KG1 (cell line): ENCODE data around the gene RRP1B.
"Not testable (repeated sequence)": the region's sequence is repeated elsewhere in the genome, so short reads cannot be mapped to it uniquely, and the experiment has no call there.

Experiments
- DNase-seq: peaks from one replicate; lab custom pipeline; 2025; lab: John Stamatoyannopoulos, UW

Gene RRP1B

DNA sequence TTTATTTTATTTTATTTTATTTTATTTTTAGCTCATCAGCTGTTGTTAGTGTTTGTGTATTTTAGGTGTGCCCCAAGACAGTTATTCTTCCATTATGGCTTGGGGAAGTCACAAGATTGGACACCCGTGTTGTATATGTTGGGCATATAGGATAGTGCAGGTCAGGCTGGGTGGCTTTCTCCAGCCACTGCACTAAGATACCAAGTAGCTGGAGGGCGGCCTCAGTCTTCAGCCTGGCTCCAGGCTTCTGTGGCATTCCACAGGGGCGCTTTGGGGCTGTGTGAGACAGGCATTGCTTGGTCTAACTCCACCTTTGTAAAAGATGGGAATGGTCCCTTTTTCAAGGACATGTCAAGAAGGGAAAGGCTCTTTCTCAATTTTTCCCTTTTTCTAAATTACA, 16.5 kb downstream of the RRP1B start:
- no peak for DNase-seq

GRCh38 chr21:43676391-43676790, 17.0 kb downstream of the RRP1B start:
- DNase-seq: no peak

GRCh38 chr21:43679951-43680350, 20.6 kb downstream of the RRP1B start:
- DNase-seq: no peak

DNA sequence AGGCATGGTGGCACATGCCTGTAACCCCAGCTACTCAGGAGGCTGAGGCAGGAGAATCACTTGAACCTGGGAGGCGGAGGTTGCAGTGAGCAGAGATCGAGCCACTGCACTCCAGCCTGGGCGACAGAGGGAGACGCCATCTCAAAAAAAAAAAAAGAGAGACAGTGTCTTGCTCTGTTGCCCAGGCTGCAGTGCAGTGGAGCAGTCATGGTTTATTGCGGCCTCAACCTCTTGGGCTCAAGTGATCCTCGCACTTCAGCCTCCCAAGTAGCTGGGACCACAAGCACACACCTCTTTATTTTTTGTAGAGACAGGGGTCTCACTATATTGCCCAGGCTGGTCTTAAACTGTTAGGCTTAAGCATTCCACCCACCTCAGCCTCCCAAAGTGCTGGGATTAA, 21.1 kb downstream of the RRP1B start:
- DNase-seq: not testable (repeated sequence)

GRCh38 chr21:43681650-43682049, 22.3 kb downstream of the RRP1B start:
- DNase-seq: no peak

- no peak for DNase-seq
These were observed 25.1 kb downstream of the RRP1B start for GRCh38 chr21:43684424-43684823.

DNA sequence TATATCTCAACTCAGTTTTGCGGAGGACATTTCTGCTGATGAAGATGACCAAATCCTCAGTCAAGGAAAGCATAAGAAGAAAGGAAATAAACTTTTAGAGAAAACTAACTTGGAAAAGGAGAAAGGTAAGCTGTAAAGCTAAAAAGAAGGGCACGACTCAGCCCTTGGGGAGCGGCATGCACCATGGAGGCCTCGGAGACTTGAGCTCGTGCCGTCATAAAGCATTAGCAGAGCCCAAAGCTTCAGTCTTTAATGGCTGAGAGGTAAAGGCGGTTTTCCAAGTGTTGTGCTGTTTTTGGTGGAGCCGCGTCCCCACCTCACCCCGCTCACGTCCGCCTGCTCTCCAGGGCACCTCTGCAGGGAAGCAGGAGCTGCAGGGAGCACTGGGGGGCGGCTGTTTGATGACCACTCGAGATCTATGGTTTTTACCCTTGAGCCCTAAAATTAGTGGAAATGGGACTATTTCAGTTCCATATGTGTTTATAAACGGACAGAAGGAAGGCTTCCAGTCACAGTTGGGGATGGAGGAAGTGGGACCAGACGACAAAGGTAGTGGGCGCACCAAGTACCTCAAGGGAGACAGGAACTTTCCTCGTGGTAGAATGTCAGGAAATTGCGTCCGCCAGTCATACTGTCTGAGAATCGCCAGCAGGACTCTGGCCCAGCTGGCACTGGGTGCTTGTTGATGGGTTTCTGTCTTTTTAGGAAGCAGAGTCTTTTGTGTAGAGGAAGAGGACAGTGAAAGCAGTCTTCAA, 27.6 kb downstream of the RRP1B start:
- DNase-seq: no peak

GRCh38 chr21:43687566-43688399, 28.4 kb downstream of the RRP1B start:
- no peak for DNase-seq

DNA sequence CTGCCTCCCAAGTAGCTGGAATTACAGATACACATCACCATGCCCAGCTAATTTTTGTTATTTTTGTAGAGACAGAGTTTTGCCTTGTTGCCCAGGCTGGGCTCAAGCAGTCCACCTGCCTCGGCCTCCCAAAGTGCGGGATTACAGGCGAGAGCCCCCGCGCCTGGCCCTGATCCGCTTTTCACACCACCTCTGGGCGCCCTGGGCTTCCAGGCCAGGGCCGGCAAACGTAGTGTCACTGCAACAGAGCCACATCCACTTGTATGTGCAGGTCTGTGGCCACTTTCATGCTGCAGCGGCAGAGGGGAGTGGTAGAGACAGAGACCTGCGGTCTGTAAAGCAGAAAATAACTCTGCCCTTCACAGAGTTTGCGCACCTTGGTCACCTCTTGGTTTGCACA, 29.5 kb downstream of the RRP1B start:
- DNase-seq: no peak

DNA sequence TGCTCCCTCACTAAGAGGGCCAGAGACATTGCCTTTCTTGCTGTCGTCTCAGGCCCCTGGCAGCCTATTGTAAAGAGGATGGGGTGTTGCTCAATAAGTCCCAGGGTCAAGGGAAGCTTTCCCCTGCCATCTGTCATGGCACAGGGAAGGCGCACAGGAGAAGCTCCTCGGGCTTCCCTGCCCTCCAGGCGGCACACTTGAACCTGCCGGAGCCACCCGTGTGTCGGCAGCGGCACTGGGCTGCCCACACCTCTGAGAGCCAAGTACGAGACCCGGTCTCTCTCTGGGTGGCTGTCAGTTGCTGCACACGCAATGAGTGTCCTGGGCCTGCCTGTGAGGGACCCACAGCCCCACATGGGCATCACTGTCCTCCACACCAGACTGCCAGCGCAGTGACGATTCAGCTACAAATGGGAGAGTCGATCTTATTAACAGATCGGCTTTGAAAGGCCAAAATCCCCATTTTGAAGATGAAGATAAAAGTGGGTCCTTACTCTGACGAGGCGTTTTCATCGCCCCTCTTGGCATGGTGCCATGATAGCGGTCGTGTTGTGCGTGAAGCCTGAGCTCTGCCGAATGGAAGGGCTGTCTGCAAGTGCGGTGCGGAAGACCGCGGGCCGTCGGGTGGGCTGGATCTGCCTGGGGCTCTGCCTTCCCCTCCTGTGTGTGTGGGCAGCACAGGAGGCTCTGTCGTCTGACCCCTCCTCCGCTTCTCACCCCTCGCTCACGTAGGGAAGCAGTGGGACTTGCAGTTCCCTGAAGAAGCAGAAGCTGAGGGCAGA, 30.4 kb downstream of the RRP1B start:
- no peak for DNase-seq

DNA sequence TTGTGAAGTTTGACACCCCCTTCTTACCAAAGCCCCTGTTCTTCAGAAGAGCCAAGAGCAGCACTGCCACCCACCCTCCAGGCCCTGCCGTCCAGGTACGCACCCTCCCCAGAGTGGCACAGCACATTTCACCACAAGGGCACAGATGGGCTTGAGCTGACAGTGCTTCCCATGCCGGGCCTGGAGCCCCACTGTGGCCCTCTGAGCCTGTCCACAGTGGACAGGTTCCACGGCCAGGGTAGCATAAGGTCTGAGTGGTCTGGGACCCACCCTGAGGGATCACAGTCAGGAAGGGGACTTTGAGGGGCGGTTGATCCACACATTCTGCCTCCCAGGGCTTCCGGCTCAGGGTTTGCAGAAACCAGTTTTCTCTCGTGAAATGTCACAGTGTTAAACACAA, 31.0 kb downstream of the RRP1B start:
- no peak for DNase-seq

DNA sequence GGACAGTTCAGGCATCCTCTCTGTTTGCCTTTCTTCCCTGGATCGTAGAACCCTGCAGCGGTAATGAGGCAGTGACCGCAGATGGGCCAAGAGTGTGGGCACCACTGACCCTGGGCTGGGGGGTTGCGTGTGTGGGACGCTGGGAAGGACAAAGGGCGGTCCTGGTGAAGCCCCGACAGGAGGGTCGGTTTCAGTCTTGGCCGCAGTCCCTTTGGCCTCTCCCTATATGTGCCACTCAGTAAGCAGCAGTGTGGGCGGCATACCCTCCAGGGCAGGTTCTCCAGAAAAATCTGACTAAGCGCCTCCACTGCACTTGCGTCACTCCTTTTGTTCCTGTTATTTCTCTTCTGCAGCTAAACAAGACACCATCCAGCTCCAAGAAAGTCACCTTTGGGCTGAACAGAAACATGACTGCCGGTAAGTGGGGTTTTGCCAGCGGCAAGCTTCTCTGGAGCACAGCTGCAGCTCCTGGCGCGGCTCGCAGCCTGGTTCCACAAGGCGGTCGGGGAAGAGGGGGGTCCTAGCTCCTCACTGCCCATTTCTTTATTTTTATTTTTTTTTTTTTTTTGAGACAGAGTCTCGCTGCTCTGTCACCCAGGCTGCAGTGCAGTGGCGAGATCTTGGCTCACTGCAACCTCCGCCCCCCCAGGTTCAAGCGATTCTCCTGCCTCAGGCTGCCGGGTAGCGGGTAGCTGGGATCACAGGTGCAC, 31.9 kb downstream of the RRP1B start:
- no peak for DNase-seq

DNA sequence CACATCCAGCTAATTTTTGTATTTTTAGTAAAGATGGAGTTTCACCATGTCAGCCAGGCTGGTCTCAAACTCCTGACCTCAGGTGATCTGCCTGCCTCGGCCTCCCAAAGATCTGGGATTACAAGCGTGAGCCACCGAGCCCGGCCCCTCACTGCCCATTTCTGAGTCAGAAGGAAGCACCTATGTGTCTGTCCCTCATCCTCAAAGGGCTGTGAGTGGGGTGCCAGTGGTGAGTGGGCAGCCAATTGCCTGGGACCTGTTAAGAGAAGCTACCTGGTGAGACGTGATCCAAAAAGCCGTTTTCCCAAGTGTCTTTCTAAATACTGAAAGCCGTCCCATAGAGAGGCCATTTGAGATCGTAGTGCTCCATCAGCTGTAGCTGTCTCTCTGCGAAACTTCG, 32.4 kb downstream of the RRP1B start:
- no peak for DNase-seq

DNA sequence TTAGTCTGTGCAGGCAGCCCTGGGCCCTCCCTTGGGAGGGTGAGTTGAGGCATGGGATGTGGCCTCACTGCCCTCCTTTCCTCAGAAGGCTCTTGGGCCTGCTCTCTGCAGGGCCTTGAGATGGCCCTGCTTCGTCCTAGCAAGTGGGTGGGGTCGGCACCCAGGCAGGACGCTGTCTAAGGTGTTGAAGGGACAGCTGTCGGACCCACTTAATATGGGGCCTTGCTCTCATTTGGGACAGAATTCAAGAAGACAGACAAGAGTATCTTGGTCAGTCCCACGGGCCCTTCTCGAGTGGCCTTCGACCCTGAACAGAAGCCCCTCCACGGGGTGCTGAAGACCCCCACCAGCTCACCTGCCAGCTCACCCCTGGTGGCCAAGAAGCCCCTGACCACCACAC, 33.6 kb downstream of the RRP1B start:
- no peak for DNase-seq

DNA sequence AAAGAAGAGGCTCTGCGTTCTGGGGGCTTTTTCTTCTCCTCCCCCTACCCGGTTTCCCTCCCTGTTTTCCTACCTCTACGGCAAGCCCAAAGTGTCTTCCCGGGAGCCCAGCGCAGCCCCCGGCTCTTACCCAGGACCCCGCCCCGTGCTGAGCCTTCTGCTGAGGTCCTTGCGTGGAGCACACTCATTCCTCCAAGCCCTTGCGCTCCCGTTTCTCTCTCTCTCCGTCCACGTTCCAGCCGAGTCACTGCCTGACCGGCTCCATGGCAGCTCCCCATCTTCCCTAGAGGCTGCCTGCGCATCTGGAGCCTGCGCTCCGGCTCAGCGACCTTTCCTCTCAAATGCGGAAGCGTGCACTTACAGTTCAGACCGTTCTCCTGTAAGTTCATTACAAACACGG, 34.6 kb downstream of the RRP1B start:
- no peak for DNase-seq

DNA sequence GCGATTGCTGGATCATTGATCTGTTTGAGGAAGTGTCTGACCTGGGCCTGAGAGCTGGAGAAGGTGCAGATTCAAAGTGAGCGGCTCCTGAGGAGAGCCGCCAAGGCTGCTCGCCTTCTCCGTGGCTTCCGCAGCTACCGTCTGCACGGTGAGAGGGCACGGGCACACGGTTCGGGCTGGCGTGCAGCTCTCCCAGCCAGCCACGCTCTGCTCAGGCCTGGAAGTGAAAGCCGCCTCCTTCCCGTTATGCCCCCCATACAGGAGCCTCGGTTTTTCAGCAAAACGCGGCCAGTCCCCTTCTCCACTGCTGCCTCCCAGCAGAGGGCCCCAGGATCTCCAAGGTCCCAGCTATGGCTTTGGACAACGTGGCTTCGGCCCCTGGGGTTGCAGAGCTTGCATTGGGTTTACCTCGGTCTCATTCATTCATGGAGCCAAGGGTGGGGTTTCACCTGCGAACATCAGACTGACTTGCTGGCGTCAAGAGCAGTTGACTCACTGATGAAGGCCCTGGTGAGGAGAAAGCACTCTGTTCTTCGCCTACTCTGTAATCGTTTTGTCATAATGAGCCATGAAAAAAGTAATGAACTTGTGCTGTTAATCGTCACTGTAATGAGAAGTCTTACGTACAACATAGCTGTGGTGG, 35.2 kb downstream of the RRP1B start:
- no peak for DNase-seq

- no peak for DNase-seq
These were observed 36.9 kb downstream of the RRP1B start for GRCh38 chr21:43696214-43696613.

DNA sequence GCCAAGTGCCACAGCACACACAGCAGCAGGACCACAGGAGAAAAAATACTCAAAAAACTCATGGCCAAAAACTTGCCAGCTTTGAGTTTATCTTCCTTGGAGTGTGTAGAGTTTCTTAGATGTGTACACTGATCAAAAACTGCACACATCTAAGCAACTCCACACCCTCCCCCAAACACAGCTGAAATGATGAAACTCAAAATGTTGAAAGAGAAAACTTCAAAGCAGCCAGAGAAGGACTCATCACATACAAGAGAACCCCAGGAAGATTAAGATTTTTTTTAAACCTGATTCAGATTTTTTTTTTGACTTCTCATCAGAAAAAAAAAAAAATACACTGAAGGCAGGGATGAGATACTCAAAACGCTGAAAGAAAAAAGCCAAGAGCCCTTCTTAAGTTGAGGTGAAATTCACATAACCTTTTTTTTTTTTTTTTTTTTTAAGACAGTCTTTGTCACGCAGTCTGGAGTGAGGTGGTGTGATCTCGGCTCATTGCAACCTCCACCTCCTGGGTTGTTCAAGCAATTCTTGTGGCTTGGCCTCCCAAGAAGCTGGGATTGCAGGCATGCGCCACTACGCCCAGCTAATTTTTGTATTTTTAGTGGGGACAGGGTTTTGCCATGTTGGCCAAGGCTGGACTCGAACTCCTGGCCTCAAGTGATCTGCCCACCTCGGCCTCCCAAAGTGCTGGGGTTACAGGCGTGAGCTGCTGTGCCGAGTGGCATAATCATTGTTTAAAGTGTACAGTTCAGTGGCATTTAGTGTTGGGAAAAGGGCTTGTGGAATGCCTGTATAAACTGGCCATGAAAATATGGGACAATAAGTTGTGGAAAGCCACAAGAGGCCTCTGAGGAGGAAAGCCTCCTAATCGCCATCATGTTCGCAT, 38.6 kb downstream of the RRP1B start:
- no peak for DNase-seq

- not testable (repeated sequence) for DNase-seq
These were observed 40.1 kb downstream of the RRP1B start for GRCh38 chr21:43699492-43699777.

- DNase-seq: no peak
These were observed 40.7 kb downstream of the RRP1B start for GRCh38 chr21:43699933-43700599.
